ENCODE data around the gene LINC00305.

Gene LINC00305

GRCh38 chr18:64119916-64120315 is 29.0 kb downstream of the LINC00305 start:
- Histone ChIP-seq H3K4me1 (ENCODE audit: control insufficient read depth, insufficient read depth, low read length, poor library complexity, severe bottlenecking) (no peaks in the 10 kb centered on the region), H3K9me3 (ENCODE audit: control insufficient read depth, low read length) (no peaks in the 10 kb centered on the region), H3K36me3 (ENCODE audit: control insufficient read depth, insufficient read depth, low read length) (no peaks in the 10 kb centered on the region), H3K27me3 (replicated peaks; ENCODE audit: control insufficient read depth, insufficient read depth, low read length, poor library complexity, severe bottlenecking) (no peaks in the 10 kb centered on the region), H3K27ac (ENCODE audit: insufficient read depth, low read length, poor library complexity, severe bottlenecking) (no peak overlapping the region), H3K4me3 (ENCODE audit: insufficient read depth, low read depth, low read length, poor library complexity, severe bottlenecking) (no peak overlapping the region)
- no peak for DNase-seq

- DNase-seq: no peak
- H3K36me3 ChIP-seq (ENCODE audit: control insufficient read depth, insufficient read depth, low read length): no peaks in the 10 kb centered on the region
- H3K4me1 ChIP-seq (ENCODE audit: control insufficient read depth, insufficient read depth, low read length, poor library complexity, severe bottlenecking): no peaks in the 10 kb centered on the region
- H3K4me3 ChIP-seq (ENCODE audit: insufficient read depth, low read depth, low read length, poor library complexity, severe bottlenecking): no peak overlapping the region
- no peaks in the 10 kb centered on the region for H3K9me3 ChIP-seq (ENCODE audit: control insufficient read depth, low read length)
- H3K27ac ChIP-seq (ENCODE audit: insufficient read depth, low read length, poor library complexity, severe bottlenecking): no peak overlapping the region
- no peaks in the 10 kb centered on the region for H3K27me3 ChIP-seq (replicated peaks; ENCODE audit: control insufficient read depth, insufficient read depth, low read length, poor library complexity, severe bottlenecking)
These were observed 30.5 kb downstream of the LINC00305 start for GRCh38 chr18:64118406-64118805.

DNA sequence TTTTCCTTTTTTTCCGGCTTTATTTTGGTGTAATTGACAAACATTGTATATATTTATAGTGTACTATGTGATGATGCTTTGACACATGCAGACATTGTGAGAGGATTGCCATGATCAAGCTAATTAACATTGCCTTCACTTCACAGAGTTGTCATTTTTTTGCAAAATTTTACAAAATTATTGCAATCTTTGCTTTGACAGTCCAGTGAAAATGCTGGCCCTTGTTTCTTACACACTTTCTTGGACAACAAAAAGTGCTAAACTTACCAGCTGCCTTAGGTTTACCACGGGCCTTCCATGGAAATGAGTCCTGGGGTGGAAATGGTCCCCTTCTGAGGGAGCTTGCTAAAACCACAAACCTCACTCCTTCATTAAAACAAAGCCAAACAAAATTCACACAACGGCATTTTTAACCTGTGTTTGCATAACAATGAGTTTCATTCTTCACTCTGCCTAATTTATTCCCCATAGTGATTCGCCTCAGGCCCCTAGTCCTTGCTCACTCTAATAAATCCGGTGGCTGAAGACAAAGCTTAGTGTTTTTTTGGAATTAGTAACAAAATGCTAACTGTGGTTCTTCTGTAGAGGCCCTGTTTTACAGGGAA is 32.2 kb downstream of the LINC00305 start:
- no peak for DNase-seq
- no peaks in the 10 kb centered on the region for H3K4me1 ChIP-seq (ENCODE audit: control insufficient read depth, insufficient read depth, low read length, poor library complexity, severe bottlenecking)
- no peak overlapping the region for H3K27ac ChIP-seq (ENCODE audit: insufficient read depth, low read length, poor library complexity, severe bottlenecking)
- no peak overlapping the region for H3K4me3 ChIP-seq (ENCODE audit: insufficient read depth, low read depth, low read length, poor library complexity, severe bottlenecking)
- H3K36me3 ChIP-seq (ENCODE audit: control insufficient read depth, insufficient read depth, low read length): no peaks in the 10 kb centered on the region
- no peaks in the 10 kb centered on the region for H3K27me3 ChIP-seq (replicated peaks; ENCODE audit: control insufficient read depth, insufficient read depth, low read length, poor library complexity, severe bottlenecking)
- no peaks in the 10 kb centered on the region for H3K9me3 ChIP-seq (ENCODE audit: control insufficient read depth, low read length)

- Histone ChIP-seq H3K4me3 (ENCODE audit: insufficient read depth, low read depth, low read length, poor library complexity, severe bottlenecking) (no peak overlapping the region), H3K27ac (ENCODE audit: insufficient read depth, low read length, poor library complexity, severe bottlenecking) (no peak overlapping the region), H3K36me3 (ENCODE audit: control insufficient read depth, insufficient read depth, low read length) (no peaks in the 10 kb centered on the region), H3K9me3 (ENCODE audit: control insufficient read depth, low read length) (no peaks in the 10 kb centered on the region), H3K27me3 (replicated peaks; ENCODE audit: control insufficient read depth, insufficient read depth, low read length, poor library complexity, severe bottlenecking) (no peaks in the 10 kb centered on the region), H3K4me1 (ENCODE audit: control insufficient read depth, insufficient read depth, low read length, poor library complexity, severe bottlenecking) (no peaks in the 10 kb centered on the region)
- DNase-seq: no peak
These were observed 33.0 kb downstream of the LINC00305 start for GRCh38 chr18:64115881-64116280.

DNA sequence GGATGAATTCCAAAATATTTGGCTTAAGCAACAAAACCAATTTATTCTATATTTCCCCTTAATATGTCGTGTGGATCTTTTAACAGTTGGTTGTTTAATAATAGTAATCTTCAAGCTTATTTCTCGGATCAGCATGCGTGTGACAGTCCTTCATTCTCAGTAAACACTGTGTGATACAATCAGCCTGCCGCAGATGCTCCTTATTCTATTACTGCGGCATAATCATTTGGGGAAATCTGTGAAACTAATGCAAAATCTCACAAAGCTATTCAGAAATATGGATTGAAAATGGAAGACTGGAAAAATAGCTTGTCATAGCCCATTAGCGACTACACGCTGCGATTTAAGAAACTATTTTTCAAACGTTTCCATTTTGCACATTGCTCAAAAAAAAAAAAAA is 36.9 kb downstream of the LINC00305 start:
- H3K4me1 ChIP-seq (ENCODE audit: control insufficient read depth, insufficient read depth, low read length, poor library complexity, severe bottlenecking): no peaks in the 10 kb centered on the region
- no peaks in the 10 kb centered on the region for H3K9me3 ChIP-seq (ENCODE audit: control insufficient read depth, low read length)
- H3K4me3 ChIP-seq (ENCODE audit: insufficient read depth, low read depth, low read length, poor library complexity, severe bottlenecking): no peak overlapping the region
- H3K36me3 ChIP-seq (ENCODE audit: control insufficient read depth, insufficient read depth, low read length): no peaks in the 10 kb centered on the region
- no peak overlapping the region for H3K27ac ChIP-seq (ENCODE audit: insufficient read depth, low read length, poor library complexity, severe bottlenecking)
- DNase-seq: no peak
- H3K27me3 ChIP-seq (replicated peaks; ENCODE audit: control insufficient read depth, insufficient read depth, low read length, poor library complexity, severe bottlenecking): no peaks in the 10 kb centered on the region

- H3K27me3 ChIP-seq (replicated peaks; ENCODE audit: control insufficient read depth, insufficient read depth, low read length, poor library complexity, severe bottlenecking): no peaks in the 10 kb centered on the region
- no peak overlapping the region for H3K27ac ChIP-seq (ENCODE audit: insufficient read depth, low read length, poor library complexity, severe bottlenecking)
- no peak overlapping the region for H3K4me3 ChIP-seq (ENCODE audit: insufficient read depth, low read depth, low read length, poor library complexity, severe bottlenecking)
- no peaks in the 10 kb centered on the region for H3K9me3 ChIP-seq (ENCODE audit: control insufficient read depth, low read length)
- H3K36me3 ChIP-seq (ENCODE audit: control insufficient read depth, insufficient read depth, low read length): no peaks in the 10 kb centered on the region
- no peaks in the 10 kb centered on the region for H3K4me1 ChIP-seq (ENCODE audit: control insufficient read depth, insufficient read depth, low read length, poor library complexity, severe bottlenecking)
- DNase-seq: no peak
These were observed 38.0 kb downstream of the LINC00305 start for GRCh38 chr18:64110692-64111480.

GRCh38 chr18:64103986-64104385 is 44.9 kb downstream of the LINC00305 start:
- Histone ChIP-seq H3K4me3 (ENCODE audit: insufficient read depth, low read depth, low read length, poor library complexity, severe bottlenecking) (no peak overlapping the region), H3K9me3 (ENCODE audit: control insufficient read depth, low read length) (no peaks in the 10 kb centered on the region), H3K27me3 (replicated peaks; ENCODE audit: control insufficient read depth, insufficient read depth, low read length, poor library complexity, severe bottlenecking) (no peaks in the 10 kb centered on the region), H3K36me3 (ENCODE audit: control insufficient read depth, insufficient read depth, low read length) (no peaks in the 10 kb centered on the region), H3K4me1 (ENCODE audit: control insufficient read depth, insufficient read depth, low read length, poor library complexity, severe bottlenecking) (no peaks in the 10 kb centered on the region), H3K27ac (ENCODE audit: insufficient read depth, low read length, poor library complexity, severe bottlenecking) (no peak overlapping the region)
- DNase-seq: no peak

DNA sequence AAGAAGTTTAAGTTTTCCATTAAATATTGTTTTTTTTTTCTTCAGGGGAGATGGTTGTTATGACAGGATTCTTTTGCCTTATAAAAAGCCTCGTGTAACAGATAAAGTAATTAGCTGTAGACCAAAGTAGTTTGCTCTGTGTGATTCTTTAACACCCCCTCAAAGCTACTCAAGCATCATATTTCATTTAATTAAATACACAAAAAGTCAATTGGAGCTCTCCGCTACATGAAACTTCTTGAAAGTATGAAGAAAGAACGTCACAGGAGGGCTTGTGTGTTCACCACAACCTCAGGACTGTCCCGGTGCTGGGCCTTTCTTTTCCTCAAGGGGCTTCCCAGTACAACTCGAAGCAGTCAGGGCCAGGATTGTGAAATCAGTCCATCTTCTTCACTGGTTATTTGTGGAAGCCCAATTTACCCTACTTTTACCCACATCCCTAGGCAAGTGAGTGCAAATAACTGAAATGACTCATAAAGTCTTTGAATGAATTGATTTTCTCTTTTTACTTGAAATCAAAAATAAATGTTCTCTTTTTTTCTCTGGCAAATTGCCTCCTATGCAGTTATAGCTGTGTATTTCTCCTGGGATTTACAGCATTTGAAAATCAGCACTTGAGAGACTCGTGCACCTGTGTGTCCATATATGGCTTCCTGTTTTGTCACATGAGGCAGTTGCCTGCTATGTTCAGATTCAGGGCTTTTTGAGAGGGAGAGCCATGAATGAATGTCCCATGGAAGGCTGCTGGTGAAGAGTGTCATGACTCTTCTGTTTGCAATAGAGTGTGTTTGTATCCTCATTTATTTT is 48.6 kb downstream of the LINC00305 start:
- H3K36me3 ChIP-seq (ENCODE audit: control insufficient read depth, insufficient read depth, low read length): no peaks in the 10 kb centered on the region
- no peak for DNase-seq
- H3K9me3 ChIP-seq (ENCODE audit: control insufficient read depth, low read length): no peaks in the 10 kb centered on the region
- H3K27me3 ChIP-seq (replicated peaks; ENCODE audit: control insufficient read depth, insufficient read depth, low read length, poor library complexity, severe bottlenecking): no peaks in the 10 kb centered on the region
- H3K4me1 ChIP-seq (ENCODE audit: control insufficient read depth, insufficient read depth, low read length, poor library complexity, severe bottlenecking): no peaks in the 10 kb centered on the region
- H3K27ac ChIP-seq (ENCODE audit: insufficient read depth, low read length, poor library complexity, severe bottlenecking): no peak overlapping the region
- no peak overlapping the region for H3K4me3 ChIP-seq (ENCODE audit: insufficient read depth, low read depth, low read length, poor library complexity, severe bottlenecking)

GRCh38 chr18:64099244-64099643 is 49.6 kb downstream of the LINC00305 start:
- no peaks in the 10 kb centered on the region for H3K9me3 ChIP-seq (ENCODE audit: control insufficient read depth, low read length)
- no peak for DNase-seq
- H3K4me1 ChIP-seq (ENCODE audit: control insufficient read depth, insufficient read depth, low read length, poor library complexity, severe bottlenecking): no peaks in the 10 kb centered on the region
- no peaks in the 10 kb centered on the region for H3K36me3 ChIP-seq (ENCODE audit: control insufficient read depth, insufficient read depth, low read length)
- H3K27me3 ChIP-seq (replicated peaks; ENCODE audit: control insufficient read depth, insufficient read depth, low read length, poor library complexity, severe bottlenecking): no peaks in the 10 kb centered on the region
- H3K4me3 ChIP-seq (ENCODE audit: insufficient read depth, low read depth, low read length, poor library complexity, severe bottlenecking): no peak overlapping the region
- no peak overlapping the region for H3K27ac ChIP-seq (ENCODE audit: insufficient read depth, low read length, poor library complexity, severe bottlenecking)

GRCh38 chr18:64097497-64097896 is 51.4 kb downstream of the LINC00305 start:
- no peak overlapping the region for H3K27ac ChIP-seq (ENCODE audit: insufficient read depth, low read length, poor library complexity, severe bottlenecking)
- no peaks in the 10 kb centered on the region for H3K27me3 ChIP-seq (replicated peaks; ENCODE audit: control insufficient read depth, insufficient read depth, low read length, poor library complexity, severe bottlenecking)
- H3K4me3 ChIP-seq (ENCODE audit: insufficient read depth, low read depth, low read length, poor library complexity, severe bottlenecking): no peak overlapping the region
- no peaks in the 10 kb centered on the region for H3K9me3 ChIP-seq (ENCODE audit: control insufficient read depth, low read length)
- no peaks in the 10 kb centered on the region for H3K4me1 ChIP-seq (ENCODE audit: control insufficient read depth, insufficient read depth, low read length, poor library complexity, severe bottlenecking)
- H3K36me3 ChIP-seq (ENCODE audit: control insufficient read depth, insufficient read depth, low read length): no peaks in the 10 kb centered on the region
- no peak for DNase-seq

Measured in effector memory CD4-positive, alpha-beta T cell (primary cell).